GM12874 (cell line): ENCODE measurements around the gene STRBP.

ENCODE experiments used
- CTCF ChIP-seq: IDR thresholded peaks from 2 replicates; pipeline ENCODE4 v1.5.1; 2011; ENCODE audit warnings: low read depth, mild to moderate bottlenecking, control low read depth, low read length, moderate library complexity; ENCODE audit not compliant: insufficient read depth

The STRBP gene

GRCh38 chr9:123104807-123105206 is 163.6 kb downstream of the STRBP start:
- no peak for TF ChIP-seq CTCF

- 0 out of 2 replicates have a peak, but pooled peaks have one; percentile 17 for TF ChIP-seq CTCF
Measured at GRCh38 chr9:123102375-123103113, 165.8 kb downstream of the STRBP start.

- TF ChIP-seq CTCF, result no peak
Measured at GRCh38 chr9:123099548-123099947, 168.8 kb downstream of the STRBP start.

- TF ChIP-seq CTCF, result no peak
Measured at GRCh38 chr9:123099042-123099441, 169.3 kb downstream of the STRBP start.

- TF ChIP-seq CTCF, result no peak
Measured at GRCh38 chr9:123098096-123098459, 170.3 kb downstream of the STRBP start.

GRCh38 chr9:123097430-123098095 is 170.8 kb downstream of the STRBP start:
- TF ChIP-seq CTCF, result no peak

- no peak for TF ChIP-seq CTCF
Measured at GRCh38 chr9:123096987-123097386, 171.4 kb downstream of the STRBP start.
